ENCODE measurements around the gene NBDY. TPM values are rescaled to one million over a fixed set of nuclear protein-coding genes. Genes with fewer than 3 reads are reported as not detected.

The NBDY gene
- total RNA-seq, 1 donor, result 9.0 TPM

DNA sequence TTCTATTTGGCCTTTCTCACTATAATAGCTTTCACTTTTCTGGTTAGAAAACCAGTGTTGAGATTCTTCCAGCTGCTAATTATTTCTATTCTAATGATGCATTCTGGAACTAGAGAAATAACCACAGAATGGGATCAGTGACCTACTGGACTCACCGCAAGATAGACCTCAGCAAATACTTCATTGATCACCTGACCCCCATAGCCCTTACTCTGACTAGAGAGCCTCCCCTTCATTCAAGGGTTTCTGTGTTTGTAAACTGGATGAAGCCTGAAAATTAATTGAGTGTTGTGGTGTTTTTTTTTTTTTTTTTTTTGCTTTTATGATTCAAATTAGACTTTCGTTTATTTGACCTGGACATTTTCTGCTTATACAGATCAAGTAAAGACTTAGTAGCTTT, 97.0 kb downstream of the NBDY start:
- Histone ChIP-seq H3K4me3 (ENCODE audit: insufficient read depth, low read length) (no peak overlapping the region), H3K4me2 (ENCODE audit: insufficient read depth, low read length) (no peak overlapping the region), H3K79me2 (ENCODE audit: insufficient read depth, low read length) (no peaks in the 10 kb centered on the region), H3K4me1 (ENCODE audit: insufficient read depth, low read length) (no peaks in the 10 kb centered on the region), H3K27ac (ENCODE audit: low read depth, low read length) (no peak overlapping the region), H3K36me3 (ENCODE audit: insufficient read depth, low read length) (no peaks in the 10 kb centered on the region), H3K9me3 (ENCODE audit: low read depth, low read length) (no peaks in the 10 kb centered on the region), H3K27me3 (ENCODE audit: insufficient read depth, low read length) (no peaks in the 10 kb centered on the region), H2AFZ (ENCODE audit: low read length) (no peak overlapping the region), H4K20me1 (ENCODE audit: insufficient read depth, low read length) (no peaks in the 10 kb centered on the region)
- TF ChIP-seq, protein P1, sequence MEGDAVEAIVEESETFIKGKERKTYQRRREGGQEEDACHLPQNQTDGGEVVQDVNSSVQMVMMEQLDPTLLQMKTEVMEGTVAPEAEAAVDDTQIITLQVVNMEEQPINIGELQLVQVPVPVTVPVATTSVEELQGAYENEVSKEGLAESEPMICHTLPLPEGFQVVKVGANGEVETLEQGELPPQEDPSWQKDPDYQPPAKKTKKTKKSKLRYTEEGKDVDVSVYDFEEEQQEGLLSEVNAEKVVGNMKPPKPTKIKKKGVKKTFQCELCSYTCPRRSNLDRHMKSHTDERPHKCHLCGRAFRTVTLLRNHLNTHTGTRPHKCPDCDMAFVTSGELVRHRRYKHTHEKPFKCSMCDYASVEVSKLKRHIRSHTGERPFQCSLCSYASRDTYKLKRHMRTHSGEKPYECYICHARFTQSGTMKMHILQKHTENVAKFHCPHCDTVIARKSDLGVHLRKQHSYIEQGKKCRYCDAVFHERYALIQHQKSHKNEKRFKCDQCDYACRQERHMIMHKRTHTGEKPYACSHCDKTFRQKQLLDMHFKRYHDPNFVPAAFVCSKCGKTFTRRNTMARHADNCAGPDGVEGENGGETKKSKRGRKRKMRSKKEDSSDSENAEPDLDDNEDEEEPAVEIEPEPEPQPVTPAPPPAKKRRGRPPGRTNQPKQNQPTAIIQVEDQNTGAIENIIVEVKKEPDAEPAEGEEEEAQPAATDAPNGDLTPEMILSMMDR (IDR thresholded peaks at IDR 0.05; ENCODE audit: extremely low read depth, low read depth, low read length), result no peak
- DNase-seq (ENCODE audit: insufficient read length, low spot score, missing footprints), result no peak

GRCh38 chrX:56833626-56834025, 104.6 kb downstream of the NBDY start:
- Histone ChIP-seq H3K4me1 (ENCODE audit: insufficient read depth, low read length) (no peaks in the 10 kb centered on the region), H4K20me1 (ENCODE audit: insufficient read depth, low read length) (no peaks in the 10 kb centered on the region), H3K9me3 (ENCODE audit: low read depth, low read length) (no peaks in the 10 kb centered on the region), H3K4me2 (ENCODE audit: insufficient read depth, low read length) (no peak overlapping the region), H3K27me3 (ENCODE audit: insufficient read depth, low read length) (no peaks in the 10 kb centered on the region), H3K27ac (ENCODE audit: low read depth, low read length) (no peak overlapping the region), H3K79me2 (ENCODE audit: insufficient read depth, low read length) (no peaks in the 10 kb centered on the region), H2AFZ (ENCODE audit: low read length) (no peak overlapping the region), H3K36me3 (ENCODE audit: insufficient read depth, low read length) (no peaks in the 10 kb centered on the region), H3K4me3 (ENCODE audit: insufficient read depth, low read length) (no peak overlapping the region)
- TF ChIP-seq, protein P1 (IDR thresholded peaks at IDR 0.05; ENCODE audit: extremely low read depth, low read depth, low read length), result no peak
- DNase-seq (ENCODE audit: insufficient read length, low spot score, missing footprints), result no peak

DNA sequence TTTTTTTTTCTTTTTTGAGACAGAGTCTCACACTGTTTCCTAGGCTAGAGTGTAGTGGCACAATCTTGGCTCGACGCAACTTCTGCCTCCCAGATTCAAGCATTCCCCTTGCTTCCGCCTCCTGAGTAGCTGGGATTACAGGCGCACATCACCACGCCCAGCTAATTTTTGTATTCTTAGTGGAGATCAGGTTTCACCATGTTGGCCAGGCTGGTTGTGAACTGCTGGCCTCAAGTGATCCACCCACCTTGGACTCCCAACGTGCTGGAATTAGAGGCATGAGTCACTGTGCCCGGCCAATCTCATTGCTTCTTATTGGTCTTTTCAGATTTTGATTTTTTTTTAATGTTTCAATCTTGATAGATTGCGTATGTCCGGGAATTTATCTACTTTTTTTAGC, 124.4 kb downstream of the NBDY start:
- no peaks in the 10 kb centered on the region for H4K20me1 ChIP-seq (ENCODE audit: insufficient read depth, low read length)
- no peak for DNase-seq (ENCODE audit: insufficient read length, low spot score, missing footprints)
- H3K4me1 ChIP-seq (ENCODE audit: insufficient read depth, low read length), result no peaks in the 10 kb centered on the region
- H3K4me2 ChIP-seq (ENCODE audit: insufficient read depth, low read length), result no peak overlapping the region
- no peaks in the 10 kb centered on the region for H3K36me3 ChIP-seq (ENCODE audit: insufficient read depth, low read length)
- H3K4me3 ChIP-seq (ENCODE audit: insufficient read depth, low read length), result no peak overlapping the region
- TF ChIP-seq, protein P1 (IDR thresholded peaks at IDR 0.05; ENCODE audit: extremely low read depth, low read depth, low read length), result no peak
- H3K27ac ChIP-seq (ENCODE audit: low read depth, low read length), result no peak overlapping the region
- H3K79me2 ChIP-seq (ENCODE audit: insufficient read depth, low read length), result no peaks in the 10 kb centered on the region
- no peaks in the 10 kb centered on the region for H3K27me3 ChIP-seq (ENCODE audit: insufficient read depth, low read length)
- no peak overlapping the region for H2AFZ ChIP-seq (ENCODE audit: low read length)
- no peaks in the 10 kb centered on the region for H3K9me3 ChIP-seq (ENCODE audit: low read depth, low read length)

DNA sequence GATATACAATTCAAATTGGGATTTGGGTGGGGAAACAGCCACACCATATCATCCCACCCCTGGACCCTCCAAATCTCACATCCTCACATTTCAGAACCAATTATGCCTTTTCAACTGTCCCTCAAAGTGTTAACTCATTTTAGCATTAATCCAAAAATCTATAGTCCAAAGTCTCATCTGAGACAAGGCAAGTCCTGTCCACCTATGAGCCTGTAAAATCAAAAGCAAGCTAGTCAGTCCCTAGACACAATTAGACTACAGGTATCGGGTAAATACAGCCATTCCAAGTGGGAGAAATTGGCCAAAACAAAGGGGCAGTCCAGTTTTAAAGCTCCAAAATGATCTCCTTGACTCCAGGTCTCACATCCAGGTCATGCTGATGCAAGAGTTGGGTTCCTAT, 128.0 kb downstream of the NBDY start:
- no peaks in the 10 kb centered on the region for H3K27me3 ChIP-seq (ENCODE audit: insufficient read depth, low read length)
- H2AFZ ChIP-seq (ENCODE audit: low read length), result no peak overlapping the region
- H4K20me1 ChIP-seq (ENCODE audit: insufficient read depth, low read length), result no peaks in the 10 kb centered on the region
- no peaks in the 10 kb centered on the region for H3K9me3 ChIP-seq (ENCODE audit: low read depth, low read length)
- H3K4me1 ChIP-seq (ENCODE audit: insufficient read depth, low read length), result no peaks in the 10 kb centered on the region
- TF ChIP-seq, protein P1 (IDR thresholded peaks at IDR 0.05; ENCODE audit: extremely low read depth, low read depth, low read length), result no peak
- no peak for DNase-seq (ENCODE audit: insufficient read length, low spot score, missing footprints)
- no peak overlapping the region for H3K4me3 ChIP-seq (ENCODE audit: insufficient read depth, low read length)
- no peak overlapping the region for H3K4me2 ChIP-seq (ENCODE audit: insufficient read depth, low read length)
- H3K79me2 ChIP-seq (ENCODE audit: insufficient read depth, low read length), result no peaks in the 10 kb centered on the region
- H3K27ac ChIP-seq (ENCODE audit: low read depth, low read length), result no peak overlapping the region
- H3K36me3 ChIP-seq (ENCODE audit: insufficient read depth, low read length), result no peaks in the 10 kb centered on the region
